Mucosa of stomach (tissue), 1 donor: Measurements from ENCODE around the gene VWA7.
A peak's percentile ranks its signal among the peaks of the same experiment; 100 is the strongest.

Experiments
- H3K27me3 ChIP-seq: one replicate; pipeline ENCODE4 v1.7.0; 2013; ENCODE audit warnings: mild to moderate bottlenecking, low read length; ENCODE audit not compliant: control insufficient read depth, insufficient read depth
- H3K36me3 ChIP-seq: one replicate; pipeline ENCODE4 v1.7.0; 2013; ENCODE audit warnings: low read length; ENCODE audit not compliant: control insufficient read depth, insufficient read depth
- H3K4me1 ChIP-seq: one replicate; pipeline ENCODE4 v1.7.0; 2013; ENCODE audit warnings: mild to moderate bottlenecking, low read length; ENCODE audit not compliant: control insufficient read depth, insufficient read depth
- H3K4me3 ChIP-seq: one replicate; pipeline ENCODE4 v1.7.0; 2013; ENCODE audit warnings: low read length
- H3K9ac ChIP-seq: one replicate; pipeline ENCODE4 v1.7.0; 2013; ENCODE audit warnings: mild to moderate bottlenecking, low read length, moderate library complexity
- H3K9me3 ChIP-seq: one replicate; pipeline ENCODE4 v1.7.0; 2013; ENCODE audit warnings: mild to moderate bottlenecking, low read length, moderate library complexity; ENCODE audit not compliant: control insufficient read depth
- donor health status: Pancreatic carcinoma.

Gene VWA7

GRCh38 chr6:31781244-31782125 is 4.4 kb upstream of the VWA7 start:
- H3K27me3 ChIP-seq: no peaks in the 10 kb centered on the region
- H3K9me3 ChIP-seq: no peaks in the 10 kb centered on the region
- H3K9ac ChIP-seq: no peak overlapping the region
- peaks cover 22% of the 10 kb centered on the region for H3K36me3 ChIP-seq
- H3K4me3 ChIP-seq: no peak overlapping the region
- H3K4me1 ChIP-seq: peaks cover 16% of the 10 kb centered on the region

GRCh38 chr6:31780507-31781243 is 3.5 kb upstream of the VWA7 start:
- no peaks in the 10 kb centered on the region for H3K27me3 ChIP-seq
- H3K9me3 ChIP-seq: no peaks in the 10 kb centered on the region
- peaks cover 24% of the 10 kb centered on the region for H3K4me1 ChIP-seq
- H3K4me3 ChIP-seq: no peak overlapping the region
- H3K36me3 ChIP-seq: peaks cover 22% of the 10 kb centered on the region
- H3K9ac ChIP-seq: no peak overlapping the region

- Histone ChIP-seq H3K4me3 (no peak overlapping the region), H3K27me3 (no peaks in the 10 kb centered on the region), H3K36me3 (peaks cover 16% of the 10 kb centered on the region), H3K4me1 (peaks cover 32% of the 10 kb centered on the region), H3K9ac (no peak overlapping the region), H3K9me3 (no peaks in the 10 kb centered on the region)
Measured at GRCh38 chr6:31779908-31780307, 2.8 kb upstream of the VWA7 start.

GRCh38 chr6:31778999-31779885 is 2.1 kb upstream of the VWA7 start:
- H3K9me3 ChIP-seq: no peaks in the 10 kb centered on the region
- H3K4me1 ChIP-seq: peaks cover 33% of the 10 kb centered on the region
- H3K4me3 ChIP-seq: no peak overlapping the region
- H3K27me3 ChIP-seq: no peaks in the 10 kb centered on the region
- peaks cover 11% of the 10 kb centered on the region for H3K36me3 ChIP-seq
- H3K9ac ChIP-seq: no peak overlapping the region

GRCh38 chr6:31778193-31778592 is 1.1 kb upstream of the VWA7 start:
- peaks cover 7% of the 10 kb centered on the region for H3K36me3 ChIP-seq
- H3K9ac ChIP-seq: no peak overlapping the region
- peaks cover 33% of the 10 kb centered on the region for H3K4me1 ChIP-seq
- no peaks in the 10 kb centered on the region for H3K9me3 ChIP-seq
- H3K4me3 ChIP-seq: no peak overlapping the region
- no peaks in the 10 kb centered on the region for H3K27me3 ChIP-seq

- Histone ChIP-seq H3K27me3 (no peaks in the 10 kb centered on the region), H3K36me3 (peaks cover 7% of the 10 kb centered on the region), H3K9me3 (no peaks in the 10 kb centered on the region), H3K4me3 (no peak overlapping the region), H3K9ac (peak overlapping the region; percentile 89), H3K4me1 (peaks cover 37% of the 10 kb centered on the region)
Measured at GRCh38 chr6:31777667-31778050, 531 bp upstream of the VWA7 start.

GRCh38 chr6:31776485-31776988 is 591 bp downstream of the VWA7 start:
- Histone ChIP-seq H3K4me3 (peak overlapping the region; percentile 60), H3K9me3 (no peaks in the 10 kb centered on the region), H3K27me3 (no peaks in the 10 kb centered on the region), H3K9ac (peak overlapping the region; percentile 89), H3K36me3 (peaks cover 7% of the 10 kb centered on the region), H3K4me1 (peaks cover 38% of the 10 kb centered on the region)

- no peak overlapping the region for H3K4me3 ChIP-seq
- H3K9ac ChIP-seq: peak overlapping the region; percentile 89
- no peaks in the 10 kb centered on the region for H3K27me3 ChIP-seq
Measured at GRCh38 chr6:31775633-31776484, 1.3 kb downstream of the VWA7 start.

GRCh38 chr6:31775184-31775583 is 1.9 kb downstream of the VWA7 start:
- peak overlapping the region; percentile 89 for H3K9ac ChIP-seq
- no peak overlapping the region for H3K4me3 ChIP-seq
- H3K27me3 ChIP-seq: no peaks in the 10 kb centered on the region
- peaks cover 38% of the 10 kb centered on the region for H3K4me1 ChIP-seq
- no peaks in the 10 kb centered on the region for H3K9me3 ChIP-seq
- peaks cover 3% of the 10 kb centered on the region for H3K36me3 ChIP-seq

More at GRCh38 chr6:31775633-31776484, 1.3 kb downstream of the VWA7 start:
- Histone ChIP-seq H3K9me3 (no peaks in the 10 kb centered on the region), H3K36me3 (peaks cover 7% of the 10 kb centered on the region), H3K4me1 (peaks cover 38% of the 10 kb centered on the region)

GRCh38 chr6:31771992-31772358 is 5.2 kb downstream of the VWA7 start:
- H3K36me3 ChIP-seq: no peaks in the 10 kb centered on the region
- H3K4me1 ChIP-seq: peaks cover 27% of the 10 kb centered on the region
- no peak overlapping the region for H3K4me3 ChIP-seq
- H3K9me3 ChIP-seq: no peaks in the 10 kb centered on the region
- H3K9ac ChIP-seq: no peak overlapping the region
- no peaks in the 10 kb centered on the region for H3K27me3 ChIP-seq

- Histone ChIP-seq H3K9ac (no peak overlapping the region), H3K4me3 (no peak overlapping the region), H3K4me1 (peaks cover 16% of the 10 kb centered on the region)
Measured at GRCh38 chr6:31770860-31771259, 6.3 kb downstream of the VWA7 start.

More at GRCh38 chr6:31770860-31771259, 6.3 kb downstream of the VWA7 start:
- Histone ChIP-seq H3K9me3 (no peaks in the 10 kb centered on the region), H3K36me3 (no peaks in the 10 kb centered on the region), H3K27me3 (no peaks in the 10 kb centered on the region)
